Right kidney (tissue), 1 donor: ENCODE measurements around the gene MRPS18A.
"Not testable (repeated sequence)": the region's sequence is repeated elsewhere in the genome, so short reads cannot be mapped to it uniquely, and the experiment has no call there.

Experiments used
- DNase-seq: peaks from one replicate; pipeline ENCODE4 v3.0.0-alpha.2; 2016

Gene MRPS18A

GRCh38 chr6:43671011-43671800 lies 16.4 kb downstream of the MRPS18A start:
- no peak for DNase-seq

DNA sequence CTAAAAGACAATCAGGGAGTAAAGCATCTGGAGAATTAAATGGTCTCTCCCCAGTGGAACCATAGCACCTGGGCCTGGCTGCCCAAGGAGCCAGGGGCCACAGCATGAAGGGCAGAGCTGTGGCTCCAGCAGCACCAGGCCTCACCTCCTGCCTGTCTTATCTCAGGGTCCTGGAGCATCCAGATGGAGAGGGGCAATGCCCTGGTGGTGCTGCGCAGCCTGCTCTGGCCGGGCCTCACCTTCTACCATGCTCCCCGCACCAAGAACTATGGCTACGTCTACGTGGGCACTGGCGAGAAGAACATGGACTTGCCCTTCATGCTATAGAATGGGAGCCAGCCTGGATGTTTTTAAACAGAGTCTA lies 17.0 kb downstream of the MRPS18A start:
- DNase-seq: no peak

DNA sequence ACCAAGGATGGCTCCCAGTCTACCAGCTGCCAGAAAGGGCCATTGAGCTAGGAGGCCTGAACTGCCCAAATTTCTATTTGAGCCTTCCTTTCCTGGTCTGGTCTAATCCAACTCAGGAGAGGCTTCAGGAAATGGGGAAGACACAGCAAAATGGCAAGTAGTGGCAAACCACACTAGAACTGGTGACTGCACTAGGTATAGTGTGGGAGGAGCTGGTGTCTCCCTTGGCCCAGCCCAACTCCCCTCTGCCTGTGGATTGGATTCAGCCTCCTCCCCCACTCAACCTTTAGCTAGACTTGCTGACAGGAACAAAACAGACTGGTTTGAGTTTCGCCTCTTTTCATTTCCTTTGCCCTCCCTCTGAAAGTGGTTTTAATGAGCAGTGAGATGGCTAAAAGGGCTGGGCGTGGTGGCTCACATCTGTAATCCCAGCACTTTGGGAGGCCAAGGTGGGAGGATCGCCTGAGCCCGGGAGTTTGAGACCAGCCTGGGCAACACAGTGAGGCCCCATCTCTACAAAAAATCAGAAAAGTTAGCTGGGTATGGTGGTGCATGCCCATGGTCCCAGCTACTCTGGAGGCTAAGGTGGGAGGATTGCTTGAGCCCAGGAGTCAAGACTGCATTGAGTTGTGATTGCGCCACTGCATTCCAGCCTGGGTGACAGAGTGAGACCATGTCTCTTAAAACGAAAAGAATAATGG lies 17.5 kb downstream of the MRPS18A start:
- no peak for DNase-seq

DNA sequence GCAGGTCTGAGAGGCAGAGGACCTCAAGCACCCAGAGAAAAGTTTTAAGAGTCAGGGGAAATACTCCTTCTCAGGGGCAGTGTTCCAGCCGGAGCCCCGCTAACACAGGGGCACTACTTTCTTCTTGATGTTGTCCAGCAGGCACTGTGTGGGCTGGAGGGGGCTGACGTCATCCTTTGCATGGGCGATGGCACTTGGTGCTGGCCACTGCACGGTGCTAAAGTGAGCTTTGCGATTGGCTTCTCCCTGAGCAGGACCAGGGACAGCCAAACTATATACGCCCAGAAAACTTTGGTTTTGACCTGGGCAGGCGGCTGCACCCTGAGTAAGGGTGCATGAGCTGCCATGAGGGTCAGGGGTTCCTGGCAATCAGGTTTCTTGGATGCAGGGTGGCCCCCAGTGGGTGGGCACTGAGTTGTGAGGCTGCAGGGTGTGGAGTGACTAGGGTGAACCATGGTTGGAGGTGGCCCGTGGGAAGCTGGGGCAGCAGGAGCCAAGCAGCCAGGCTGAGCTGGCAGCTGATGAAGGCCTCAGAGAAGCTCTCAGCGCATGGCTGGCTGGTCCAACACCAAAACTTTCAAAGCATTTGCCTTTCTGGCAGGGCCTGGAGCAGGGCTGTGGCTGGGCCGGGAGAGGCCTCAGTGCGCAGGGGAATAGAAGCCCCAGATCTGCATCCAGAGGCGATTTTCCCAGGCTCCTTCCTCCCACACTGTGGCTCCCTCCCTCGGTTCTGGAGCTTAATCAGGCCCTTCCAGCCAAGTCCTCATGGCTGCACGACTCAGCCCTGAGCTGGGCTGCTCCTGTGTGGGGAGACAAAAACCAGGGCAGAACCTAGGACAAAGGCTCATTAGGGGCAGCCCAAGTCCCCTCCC lies 18.3 kb downstream of the MRPS18A start:
- DNase-seq: peak; percentile 50

- peak; percentile 77 for DNase-seq
Measured at GRCh38 chr6:43668151-43669028, 19.2 kb downstream of the MRPS18A start.

GRCh38 chr6:43667245-43668150 lies 20.1 kb downstream of the MRPS18A start:
- peak; percentile 88 for DNase-seq

DNA sequence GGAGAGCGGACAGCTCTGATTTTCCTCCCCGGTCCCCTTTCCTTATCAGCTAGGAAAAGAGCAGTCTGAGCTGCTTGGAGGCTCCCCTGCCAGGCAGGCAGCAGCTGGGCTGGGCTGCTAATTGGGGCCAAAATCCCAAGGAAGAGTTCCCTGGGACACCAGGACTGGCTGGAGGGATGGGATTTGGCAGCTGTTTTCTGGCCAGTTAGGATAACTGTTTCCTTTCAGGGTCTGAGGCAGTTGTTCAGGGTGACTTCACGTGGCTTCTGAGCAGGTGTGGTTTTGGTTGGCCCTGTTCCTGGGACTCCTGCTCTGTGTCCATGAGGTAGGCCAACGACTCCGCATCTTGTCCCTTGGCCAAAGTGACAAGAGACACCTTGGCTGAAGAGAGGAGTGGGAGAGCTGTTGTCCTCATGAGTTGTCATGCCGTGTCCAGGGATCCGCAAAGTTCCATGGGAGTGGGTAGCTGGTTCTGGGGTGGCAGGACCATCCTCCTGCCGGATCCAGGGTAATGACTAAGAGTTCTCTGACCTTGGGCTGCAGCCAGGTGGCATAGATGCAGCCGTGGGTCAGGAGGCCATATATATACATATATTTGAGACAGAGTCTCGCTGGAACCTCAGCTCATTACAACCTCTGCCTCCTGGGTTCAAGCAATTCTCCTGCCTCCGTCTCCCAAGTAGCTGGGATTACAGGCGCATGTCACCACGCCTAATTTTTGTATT lies 21.2 kb downstream of the MRPS18A start:
- no peak for DNase-seq

GRCh38 chr6:43665376-43665775 lies 22.2 kb downstream of the MRPS18A start:
- DNase-seq: no peak

GRCh38 chr6:43662948-43663347 lies 24.6 kb downstream of the MRPS18A start:
- not testable (repeated sequence) for DNase-seq

- no peak for DNase-seq
Measured at GRCh38 chr6:43658161-43658560, 29.4 kb downstream of the MRPS18A start.

GRCh38 chr6:43657221-43657802 lies 30.3 kb downstream of the MRPS18A start:
- no peak for DNase-seq

GRCh38 chr6:43652822-43653221 lies 34.8 kb downstream of the MRPS18A start:
- not testable (repeated sequence) for DNase-seq

GRCh38 chr6:43648248-43648647 lies 39.3 kb downstream of the MRPS18A start:
- no peak for DNase-seq

DNA sequence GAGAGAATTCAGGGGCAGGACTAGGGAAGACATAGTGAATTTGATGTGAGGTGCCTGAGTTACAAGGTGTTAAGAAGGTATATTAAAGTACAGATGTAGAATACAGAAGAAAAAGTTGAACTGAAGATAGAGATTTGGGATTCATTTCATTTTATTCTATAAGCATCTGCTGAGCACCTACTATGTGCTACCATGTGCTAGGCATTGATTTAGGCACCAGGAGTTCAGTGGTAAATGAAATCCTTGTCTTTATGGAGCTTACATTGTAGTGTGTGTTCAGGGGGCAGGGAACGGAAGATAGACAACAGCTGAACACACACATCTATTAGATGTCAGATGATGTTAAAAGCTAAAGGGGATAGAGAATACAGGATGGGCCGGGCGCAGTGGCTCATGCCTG lies 40.0 kb downstream of the MRPS18A start:
- DNase-seq: no peak

GRCh38 chr6:43645613-43645964 lies 42.0 kb downstream of the MRPS18A start:
- peak; percentile 46 for DNase-seq

- DNase-seq: peak; percentile 69
Measured at GRCh38 chr6:43644940-43645612, 42.5 kb downstream of the MRPS18A start, which contains the start of gene RSPH9. Gene RSPH9, plus strand, starts transcription at chr6:43645036. Its CDS starts 63 bp downstream, at chr6:43645099.

DNA sequence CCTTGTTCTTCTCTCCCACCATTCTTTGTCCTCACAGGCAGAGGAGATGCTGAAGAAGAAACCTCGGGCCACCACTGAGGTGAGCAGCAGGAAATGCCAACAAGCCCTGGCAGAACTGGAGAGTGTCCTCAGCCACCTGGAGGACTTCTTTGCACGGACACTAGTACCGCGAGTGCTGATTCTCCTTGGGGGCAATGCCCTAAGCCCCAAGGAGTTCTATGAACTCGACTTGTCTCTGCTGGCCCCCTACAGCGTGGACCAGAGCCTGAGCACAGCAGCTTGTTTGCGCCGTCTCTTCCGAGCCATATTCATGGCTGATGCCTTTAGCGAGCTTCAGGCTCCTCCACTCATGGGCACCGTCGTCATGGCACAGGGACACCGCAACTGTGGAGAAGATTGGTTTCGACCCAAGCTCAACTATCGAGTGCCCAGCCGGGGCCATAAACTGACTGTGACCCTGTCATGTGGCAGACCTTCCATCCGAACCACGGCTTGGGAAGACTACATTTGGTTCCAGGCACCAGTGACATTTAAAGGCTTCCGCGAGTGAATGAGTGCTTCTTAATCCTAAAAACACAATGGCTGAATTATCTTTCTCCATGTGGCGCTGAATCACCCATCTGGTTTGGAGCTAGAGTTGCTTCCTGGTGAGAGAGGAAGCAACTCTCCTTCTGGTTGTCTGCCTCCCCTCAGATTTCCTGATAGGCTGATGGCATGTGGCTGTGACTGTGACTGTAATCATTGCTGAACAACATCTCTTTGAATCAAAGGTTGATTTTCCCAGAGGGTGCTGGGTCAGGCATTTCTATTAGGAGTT lies 47.4 kb downstream of the MRPS18A start:
- DNase-seq: no peak

GRCh38 chr6:43636308-43636659 lies 51.3 kb downstream of the MRPS18A start:
- no peak for DNase-seq
